AG20443 (cell line): ENCODE data around the gene BRSK2.
"Not testable (repeated sequence)": the region's sequence is repeated elsewhere in the genome, so short reads cannot be mapped to it uniquely, and the experiment has no call there.

Source experiments
- DNase-seq: peaks from one replicate; pipeline ENCODE4 v3.0.0; 2012; ENCODE audit warnings: low spot score, mixed read lengths

The BRSK2 gene

GRCh38 chr11:1409852-1410125 lies 20.1 kb downstream of the BRSK2 start:
- not testable (repeated sequence) for DNase-seq

GRCh38 chr11:1410366-1411291 lies 20.9 kb downstream of the BRSK2 start:
- DNase-seq: no peak

GRCh38 chr11:1411301-1411700 lies 21.6 kb downstream of the BRSK2 start:
- DNase-seq: no peak

- DNase-seq: not testable (repeated sequence)
Observed at GRCh38 chr11:1411739-1412138, 22.0 kb downstream of the BRSK2 start.

- no peak for DNase-seq
Observed at GRCh38 chr11:1412377-1413095, 22.8 kb downstream of the BRSK2 start.

- DNase-seq: no peak
Observed at GRCh38 chr11:1414650-1415049, 24.9 kb downstream of the BRSK2 start.

- no peak for DNase-seq
Observed at GRCh38 chr11:1415631-1416030, 25.9 kb downstream of the BRSK2 start.

- DNase-seq: not testable (repeated sequence)
Observed at GRCh38 chr11:1418192-1418795, 28.6 kb downstream of the BRSK2 start.

GRCh38 chr11:1419811-1420210 lies 30.1 kb downstream of the BRSK2 start:
- no peak for DNase-seq

- no peak for DNase-seq
Observed at GRCh38 chr11:1421291-1421690, 31.6 kb downstream of the BRSK2 start.

- no peak for DNase-seq
Observed at GRCh38 chr11:1422481-1422880, 32.7 kb downstream of the BRSK2 start.

- no peak for DNase-seq
Observed at GRCh38 chr11:1422981-1423380, 33.2 kb downstream of the BRSK2 start.

- DNase-seq: not testable (repeated sequence)
Observed at GRCh38 chr11:1423406-1423805, 33.7 kb downstream of the BRSK2 start.

GRCh38 chr11:1425006-1425405 lies 35.3 kb downstream of the BRSK2 start:
- no peak for DNase-seq

GRCh38 chr11:1425439-1425838 lies 35.7 kb downstream of the BRSK2 start:
- no peak for DNase-seq

GRCh38 chr11:1428762-1429316 lies 39.1 kb downstream of the BRSK2 start:
- DNase-seq: no peak

GRCh38 chr11:1433568-1433967 lies 43.8 kb downstream of the BRSK2 start:
- DNase-seq: no peak

- no peak for DNase-seq
Observed at GRCh38 chr11:1433977-1434640, 44.4 kb downstream of the BRSK2 start.

- not testable (repeated sequence) for DNase-seq
Observed at GRCh38 chr11:1435479-1435819, 45.7 kb downstream of the BRSK2 start.

- no peak for DNase-seq
Observed at GRCh38 chr11:1435820-1436467, 46.2 kb downstream of the BRSK2 start.

GRCh38 chr11:1436468-1437039 lies 46.8 kb downstream of the BRSK2 start:
- no peak for DNase-seq
